GM12878 (cell line): Measurements from ENCODE around the gene ABHD6. TPM values are rescaled to one million over a fixed set of nuclear protein-coding genes. Genes with fewer than 3 reads are reported as not detected.

ENCODE experiments used
- ATAC-seq: fragments of 200-7000 bp; cut with Tn5 transposase; 3 replicates; pipeline ENCODE4 v1.9.1; 2020; ENCODE audit warnings: mild to moderate bottlenecking, moderate library complexity
- BruUV-seq: library from RNA; stranded (reverse); fragments of 400-500 nt; replicated peaks from 2 replicates; lab custom pipeline; 2021; lab: Mats Ljungman, UMichigan
- CTCF ChIA-PET: fragments of 300-600 bp; sonication (Branson Sonifier 250); formaldehyde crosslinking; extraction: SDS; loops from one replicate; lab custom pipeline; 2021; ENCODE audit warnings: inconsistent platforms; lab: Yijun Ruan, JAX
- POLR2A ChIA-PET: fragments of 350-600 bp; formaldehyde crosslinking; extraction: SDS; loops from one replicate; lab custom pipeline; 2021; ENCODE audit warnings: inconsistent platforms; lab: Charles Lee
- RAD21 ChIA-PET: fragments of 300-600 bp; sonication (Branson Sonifier 250); formaldehyde crosslinking; loops from one replicate; lab custom pipeline; 2023; ENCODE audit warnings: antibody characterized with exemption; ENCODE audit not compliant: unreplicated experiment; lab: Charles Lee
- SMC1A ChIA-PET: fragments of 300-600 bp; sonication (Branson Sonifier 250); formaldehyde crosslinking; loops from one replicate; lab custom pipeline; 2023; ENCODE audit not compliant: unreplicated experiment, uncharacterized antibody; lab: Charles Lee
- DNase-seq: peaks from one replicate; pipeline ENCODE4 v3.0.0-alpha.2; 2011; ENCODE audit warnings: low read depth, low spot score
- FAIRE-seq: peaks from 3 replicates; lab custom pipeline; 2011; peaks lifted over from hg19 to GRCh38; lab: Jason Lieb, UNC
- H2AFZ ChIP-seq: 2 replicates; pipeline ENCODE4 v1.6.0; 2011; ENCODE audit warnings: low read depth, low read length, control low read depth; ENCODE audit not compliant: control insufficient read depth
- H3K27ac ChIP-seq: 2 replicates; pipeline ENCODE4 v1.5.1; 2011; ENCODE audit warnings: control low read depth; ENCODE audit not compliant: control insufficient read depth, insufficient read depth
- H3K27me3 ChIP-seq, 2 experiments: replicated peaks in 1 of 2; 2 replicates each; pipeline versions ENCODE4 v1.6.0 to v1.6.1; 2011; ENCODE audit warnings: low read length in 1 of 2; ENCODE audit not compliant: control insufficient read depth in 2 of 2, insufficient read depth in 2 of 2
- H3K36me3 ChIP-seq, 2 experiments: 2 replicates each; pipeline ENCODE4 v1.5.1; 2011; ENCODE audit warnings: low read length in 1 of 2; ENCODE audit not compliant: control insufficient read depth in 2 of 2, insufficient read depth in 2 of 2
- H3K4me1 ChIP-seq: 2 replicates; pipeline ENCODE4 v1.6.1; 2011; ENCODE audit warnings: mild to moderate bottlenecking, low read length, moderate library complexity, mixed read lengths; ENCODE audit not compliant: control insufficient read depth, insufficient read depth
- H3K4me2 ChIP-seq: 2 replicates; pipeline ENCODE4 v1.6.0; 2011; ENCODE audit warnings: control low read depth; ENCODE audit not compliant: control insufficient read depth, insufficient read depth
- H3K4me3 ChIP-seq: fragments of 200-600 bp; sonication (generic); 2 replicates; pipeline ENCODE4 v1.5.1; 2016
- H3K79me2 ChIP-seq: 2 replicates; pipeline ENCODE4 v1.6.0; 2011; ENCODE audit warnings: low read length; ENCODE audit not compliant: control insufficient read depth, insufficient read depth
- H3K9ac ChIP-seq: 2 replicates; pipeline ENCODE4 v1.8.0; 2011; ENCODE audit warnings: low read length, control low read depth, mixed read lengths; ENCODE audit not compliant: control insufficient read depth, insufficient read depth
- H3K9me3 ChIP-seq: replicated peaks from 3 replicates; pipeline ENCODE4 v1.5.1; 2011; ENCODE audit warnings: mild to moderate bottlenecking, low read length; ENCODE audit not compliant: control insufficient read depth, insufficient read depth
- H4K20me1 ChIP-seq: 2 replicates; pipeline ENCODE4 v1.6.0; 2011; ENCODE audit not compliant: control insufficient read depth, insufficient read depth
- FOS ChIP-seq: IDR thresholded peaks from 3 replicates; pipeline ENCODE4 v1.6.1; 2011; ENCODE audit warnings: borderline replicate concordance; ENCODE audit not compliant: insufficient read length; ENCODE audit errors: extremely low read depth
- FOXM1 ChIP-seq: IDR thresholded peaks from 2 replicates; pipeline ENCODE4 v1.6.1; 2012; ENCODE audit warnings: low read depth, mild to moderate bottlenecking, inconsistent platforms, low read length, moderate library complexity
- IKZF2 ChIP-seq, 2 experiments: fragments of 450-650 bp; IDR thresholded peaks; 2 replicates each; pipeline ENCODE4 v1.6.1; 2017; ENCODE audit warnings: mild to moderate bottlenecking in 2 of 2, moderate library complexity in 2 of 2
- KDM1A ChIP-seq: fragments of 200-600 bp; sonication (generic); IDR thresholded peaks from 2 replicates; pipeline ENCODE4 v1.6.1; 2016; ENCODE audit warnings: borderline replicate concordance
- POLR2AphosphoS2 ChIP-seq: IDR thresholded peaks from 2 replicates; pipeline ENCODE4 v1.6.1; 2011; ENCODE audit warnings: low read depth, mild to moderate bottlenecking, low read length, improper control_type of control experiment, moderate library complexity
- SIN3A ChIP-seq: IDR thresholded peaks from 2 replicates; pipeline ENCODE4 v1.6.1; 2012; ENCODE audit warnings: low read depth, low read length, improper control_type of control experiment
- WGBS: methylation state at CpG from one replicate; pipeline ENCODE4 v1.1.6; 2016; ENCODE audit warnings: low lambda C conversion rate; ENCODE audit not compliant: insufficient replicate concordance, insufficient coverage; ENCODE audit errors: missing lambda C conversion rate; 5-methylcytosine and 5-hydroxymethylcytosine counted together
- in situ Hi-C: fragments of 300-500 bp; cut with MboI; formaldehyde crosslinking; loops from 9 replicates; pipeline ENCODE4 v1.14.3; 2018; ENCODE audit warnings: mixed read lengths
- intact Hi-C: fragments of 100-400 bp; cut with micrococcal nuclease; formaldehyde crosslinking; loops from one replicate; pipeline ENCODE4 v1.14.2; 2022; ENCODE audit not compliant: unreplicated experiment
- polyA plus RNA-seq, 11 experiments: library from polyadenylated mRNA; depleted of rRNA in 4 of 11; unstranded in 6 of 11; stranded (reverse) in 5 of 11; fragments of >200 nt; fragmentation: Nextera tagmentation in 4 of 11; fragmentation: Illumina TruSeq in 1 of 11; extraction: Ambion mirVana in 4 of 11; extraction: Trizol in 1 of 11; gene quantifications; 1 replicate in 1 of 11; 2 replicates in 10 of 11; pipeline versions ENCODE4 v1.2.1 to v1.2.3, GENCODE V29; 2011 to 2016; ENCODE audit warnings: inconsistent platforms in 2 of 11, missing spikeins in 2 of 11, low read depth in 1 of 11
- total RNA-seq, 4 experiments: library from RNA; depleted of rRNA in 3 of 4; stranded (reverse); fragments of >200 nt in 3 of 4; fragmentation: Illumina TruSeq in 1 of 4; extraction: Trizol in 1 of 4; gene quantifications; 2 replicates each; pipeline versions ENCODE4 v1.2.1 to v1.2.3, GENCODE V29; 2013 to 2021

ABHD6 gene
- total and polyA plus RNA-seq, 10 of the 15 experiments (the other 5 are each of a cell fraction or from before 2014, with no cell fraction given) = 1.4 to 33.2 (median 3.2) TPM

DNA sequence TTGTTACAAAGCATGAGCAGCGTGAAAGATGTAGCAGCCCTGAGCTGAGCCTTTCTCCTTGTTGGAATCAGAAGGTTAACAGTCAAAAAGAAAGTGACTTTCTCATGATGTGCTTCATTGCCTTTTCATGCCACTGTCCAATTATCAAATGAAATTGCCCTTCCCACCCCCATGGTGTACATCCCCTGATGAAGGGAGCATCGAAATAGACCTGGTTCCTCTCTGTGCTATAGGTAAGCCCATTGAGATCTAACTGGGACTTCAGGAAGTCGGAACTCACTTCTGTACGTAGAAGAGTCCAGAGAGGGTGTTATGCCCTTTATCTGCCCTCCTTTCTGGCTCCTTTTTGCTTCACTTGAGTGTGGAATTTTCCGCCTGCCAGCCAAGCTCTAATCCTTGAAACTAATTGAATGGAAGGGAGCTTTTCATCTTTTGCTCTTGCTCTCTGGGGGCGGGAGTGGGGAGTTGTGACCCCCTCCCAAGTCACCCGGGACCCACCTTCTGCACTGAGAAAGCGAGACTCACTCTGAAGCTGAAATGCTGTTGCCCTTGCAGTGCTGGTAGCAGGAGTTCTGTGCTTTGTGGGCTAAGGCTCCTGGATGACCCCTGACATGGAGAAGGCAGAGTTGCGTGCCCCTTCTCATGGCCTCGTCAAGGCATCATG, 20.9 kb downstream of the ABHD6 start:
- Histone ChIP-seq H3K4me2 (no peak overlapping the region), H3K27ac (no peak overlapping the region), H4K20me1 (no peaks in the 10 kb centered on the region), H3K4me3 (no peak overlapping the region), H3K79me2 (no peaks in the 10 kb centered on the region), H3K4me1 (no peaks in the 10 kb centered on the region), H3K9ac (no peak overlapping the region), H3K36me3 (peaks cover 0 to 12% of the 10 kb centered on the region in 2 experiments; a peak in 2 of 4 replicates), H3K9me3 (no peaks in the 10 kb centered on the region), H2AFZ (no peak overlapping the region), H3K27me3 (no peaks in the 10 kb centered on the region)
- ATAC-seq = peak; percentile 57; the same call in 2 of the 3 replicates
- no peak for FAIRE-seq
- DNase-seq = no peak
- 63% methylated on average over 10 of the region's 10 CpGs for WGBS
- ChIA-PET CTCF (interaction anchor here (1.3 kb wide), 1 partner anchor 81 kb away, joined by 3 read pairs; no protein-coding TSS in a partner anchor), POLR2A (interaction anchor here (0.6 to 1.5 kb wide), 3 partner anchors 17 to 24 kb away, joined by 3 read pairs; no protein-coding TSS in a partner anchor), SMC1A (interaction anchor here (0.9 to 1.2 kb wide), 4 partner anchors 20 to 48 kb away, joined by 3 read pairs; partner anchors contain the start of genes HTD2 and RPP14), RAD21 (no interaction called here)
- intact Hi-C loops = no loop called here
- no TSS peak for BruUV-seq
- in situ Hi-C loops = no loop called here
- TF ChIP-seq IKZF2 (IDR thresholded peaks at IDR 0.05) (peak in 1 of 2 experiments; percentile 15; a peak in 1 of 4 replicates), POLR2AphosphoS2 (no peak), SIN3A (no peak), FOS (no peak), FOXM1 (no peak), KDM1A (no peak)
